WTC11 (cell line): ENCODE results near the gene CXorf49.
"Not testable (repeated sequence)": the region's sequence is repeated elsewhere in the genome, so short reads cannot be mapped to it uniquely, and the experiment has no call there.

Experiments used
- FOXJ3 ChIP-seq: sonication (generic); formaldehyde crosslinking; IDR thresholded peaks from 2 replicates; pipeline ENCODE4 v1.9.0; 2021; ENCODE audit warnings: missing genetic modification reagents, mild to moderate bottlenecking, borderline replicate concordance
- NR1H2 ChIP-seq: sonication (generic); formaldehyde crosslinking; IDR thresholded peaks from 2 replicates; pipeline ENCODE4 v1.9.0; 2021; ENCODE audit warnings: mild to moderate bottlenecking, moderate library complexity, missing genetic modification reagents

DNA sequence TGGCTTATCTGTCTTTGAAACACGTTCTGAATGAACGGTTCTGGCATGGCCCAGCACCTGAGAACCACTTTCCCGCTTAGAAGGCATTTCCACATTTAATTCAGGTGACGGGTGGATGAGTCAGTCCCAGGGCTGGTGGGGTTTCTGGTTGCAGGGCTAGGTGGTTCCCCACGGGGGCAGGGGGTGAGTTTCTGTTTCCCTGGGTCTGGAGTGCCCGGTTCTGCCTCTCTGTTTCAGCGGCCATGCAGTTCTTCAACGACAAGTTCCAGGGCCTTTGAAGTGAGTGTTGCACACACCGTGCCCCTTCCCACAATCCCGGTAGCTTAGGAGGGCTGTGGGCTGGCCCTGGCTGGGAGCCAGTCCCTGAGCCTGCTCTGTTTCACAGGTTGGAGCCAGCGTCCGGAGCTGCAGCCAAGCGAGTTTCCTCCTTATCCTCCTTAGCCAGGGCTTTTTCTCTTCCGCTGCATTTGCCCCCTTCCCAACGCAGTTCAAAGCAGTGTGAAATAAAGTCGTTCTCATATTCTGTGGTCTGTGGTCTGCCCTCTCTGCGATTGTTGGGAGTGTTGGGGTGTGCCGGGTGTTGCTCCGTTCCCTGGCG lies 2.3 kb upstream of the CXorf49 start:
- TF ChIP-seq FOXJ3, NR1H2 (CRISPR knock-in tag): not testable (repeated sequence)
